Heart right ventricle (tissue), 16 donors: Measurements from ENCODE around the gene ARHGEF16. TPM values are rescaled to one million over a fixed set of nuclear protein-coding genes. Genes with fewer than 3 reads are reported as not detected.

Source experiments
- ATAC-seq, 8 donors: fragments of 200-7000 bp; cut with Tn5 transposase; one replicate each; pipeline ENCODE4 v1.9.1; 2020; ENCODE audit warnings: mild to moderate bottlenecking in 8 of 8, moderate library complexity in 8 of 8, moderate number of reproducible peaks in 1 of 8
- DNase-seq, 2 donors: peaks; one replicate each; pipeline ENCODE4 v3.0.0-alpha.2; 2020
- H3K27ac ChIP-seq, 10 donors: fragments of 200-600 bp; sonication (generic) in 2 of 10; one replicate each; pipeline versions ENCODE4 v1.5.0 to v1.8.0; 2020 to 2022; ENCODE audit warnings: mild to moderate bottlenecking in 3 of 10
- H3K27me3 ChIP-seq, 7 donors: fragments of 200-600 bp; one replicate each; pipeline ENCODE4 v1.8.0; 2021 to 2022; ENCODE audit warnings: mild to moderate bottlenecking in 2 of 7
- H3K36me3 ChIP-seq, 9 donors: fragments of 200-600 bp; sonication (generic) in 1 of 9; one replicate each; pipeline versions ENCODE4 v1.5.0 to v1.8.0; 2020 to 2022; ENCODE audit warnings: mild to moderate bottlenecking in 2 of 9
- H3K4me1 ChIP-seq, 9 donors: fragments of 200-600 bp; sonication (generic) in 1 of 9; one replicate each; pipeline versions ENCODE4 v1.5.0 to v1.8.0; 2020 to 2022; ENCODE audit warnings: mild to moderate bottlenecking in 4 of 9
- H3K4me3 ChIP-seq, 10 donors: fragments of 200-600 bp; sonication (generic) in 2 of 10; one replicate each; pipeline versions ENCODE4 v1.5.0 to v1.8.0; 2020 to 2022; ENCODE audit warnings: mild to moderate bottlenecking in 7 of 10, moderate library complexity in 2 of 10
- H3K9me3 ChIP-seq, 11 donors: fragments of 200-600 bp in 10 of 11; sonication (generic) in 2 of 11; one replicate each; pipeline versions ENCODE4 v1.5.0 to v1.8.0; 2013 to 2022; ENCODE audit warnings: mild to moderate bottlenecking in 2 of 11, control low read depth in 1 of 11, moderate library complexity in 1 of 11
- WGBS, 2 donors: extraction: QIAGEN DNeasy Blood & Tissue Kit; methylation state at CpG; one replicate each; pipeline ENCODE4 v1.1.7; 2013; ENCODE audit warnings: inconsistent platforms in 1 of 2; 5-methylcytosine and 5-hydroxymethylcytosine counted together
- intact Hi-C, 10 donors: fragments of 100-400 bp; cut with DNase I; formaldehyde crosslinking; loops; one replicate each; pipeline versions ENCODE4 v1.11.1 to v1.14.2; 2022
- polyA plus RNA-seq, 2 donors: library from polyadenylated mRNA; stranded (reverse); fragments of 200-250 nt; gene quantifications; one replicate each; pipeline ENCODE4 v1.2.3, GENCODE V29; 2013
- total RNA-seq, 10 donors: library from RNA; stranded (reverse); fragmentation: NEBNext Ultra II Directional in 3 of 10; extraction: Animal tissue kit (Norgen Biotek cat#: 25700) in 3 of 10; gene quantifications; one replicate each; pipeline versions ENCODE4 v1.2.1 to v1.2.4, GENCODE V29; 2021 to 2023
- TF ChIP-seq, protein P1 (sequence below), 9 donors: fragments of 200-600 bp; sonication (generic) in 2 of 9; IDR thresholded peaks; one replicate each; pipeline versions ENCODE4 v1.5.0 to v1.8.0; 2021 to 2022; ENCODE audit warnings: antibody characterized with exemption in 9 of 9, mild to moderate bottlenecking in 5 of 9, moderate library complexity in 1 of 9
- donor health status: Arrhythmogenic right ventricular cardiomyopathy.
- donor health status: ischemic (EF 13 %, LVEDD 7.1; RV severe dilation, severe dysfunction).
- donor health status: healthy with polysubstance abuse.
- donor health status: DM: no; HTN: yes; CAD: no.
- donor health status: DM: no; HTN: no; CAD: no.
- donor health status: ischemic (EF 25% LVEDD 6.9; RV normal size, moderate dysfunction).
- donor health status: ischemic (EF 25% LVEDD 5.7; RV mildly dilated, moderate dysfunction).
- donor health status: healthy.
- donor health status: DM: yes; HTN: yes; CAD: no.
- donor health status: Ischemic cardiomyopathy.
- donor health status: ischemic (EF 35%, LVEDD 5.7; RV mildly dilated, moderate dysfunction).
- donor health status: nonischemic (EF 11% LVEDD 7.7; RV severe dilation, severe dysfunction).
- donor health status: DM: yes; HTN: yes; CAD: no.
- donor health status: PGD.
- donor health status: ischemic (EF 29% LVEDD 5.4; RV normal size, mild dysfunction).
- donor health status: nonischemic (EF 23%, LVEDD 6.1; RV moderate dilation, normal function).

The ARHGEF16 gene
- total and polyA plus RNA-seq, 12 donors, result 0.17 to 1.1 (median 0.40) TPM

DNA sequence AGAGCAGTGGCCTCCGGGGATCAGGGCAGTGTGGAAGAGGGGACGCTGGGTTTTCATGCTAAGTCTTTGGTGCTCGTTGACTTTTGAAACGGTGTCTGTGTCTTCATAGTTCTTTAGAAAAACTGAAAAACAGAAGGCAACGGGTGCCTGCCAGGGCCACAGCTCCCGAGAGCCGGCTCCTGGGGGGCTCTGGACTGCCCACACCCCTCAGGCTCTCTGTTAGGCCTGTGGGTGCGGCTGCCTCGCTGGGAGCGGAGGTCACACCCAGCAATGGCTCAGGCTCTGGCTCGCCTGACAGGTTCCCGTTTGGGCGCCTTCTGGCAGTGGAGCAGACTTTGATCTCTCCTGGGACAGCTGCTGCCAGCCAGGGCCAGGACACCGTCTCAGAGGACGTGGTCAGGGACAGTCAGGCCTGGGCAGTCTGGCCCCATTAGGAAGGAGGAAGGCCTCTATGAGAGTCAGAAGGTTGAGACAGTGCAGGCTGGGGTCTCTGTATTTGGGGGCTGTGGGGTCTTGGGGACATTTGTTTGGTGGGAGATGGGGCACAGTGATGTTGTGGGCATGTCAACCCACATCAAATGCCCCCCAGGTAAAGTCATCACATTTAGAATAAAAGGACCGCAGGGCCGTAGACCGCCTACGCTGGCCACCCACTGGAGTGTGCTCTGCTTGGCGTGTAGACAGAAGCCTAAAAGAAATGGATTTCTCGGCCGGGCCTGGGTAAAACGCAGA lies 5.6 kb downstream of the ARHGEF16 start:
- H3K27ac ChIP-seq, result peak overlapping the region in 1 of 10 donors; percentile 48
- intact Hi-C loops, result loop anchor here in 1 of 10 donors (10.0 kb wide), 1 partner anchor 265 kb away; no protein-coding TSS in a partner anchor
- peak in 3 of 8 donors; percentile 12 to 49 (median 38) for ATAC-seq

DNA sequence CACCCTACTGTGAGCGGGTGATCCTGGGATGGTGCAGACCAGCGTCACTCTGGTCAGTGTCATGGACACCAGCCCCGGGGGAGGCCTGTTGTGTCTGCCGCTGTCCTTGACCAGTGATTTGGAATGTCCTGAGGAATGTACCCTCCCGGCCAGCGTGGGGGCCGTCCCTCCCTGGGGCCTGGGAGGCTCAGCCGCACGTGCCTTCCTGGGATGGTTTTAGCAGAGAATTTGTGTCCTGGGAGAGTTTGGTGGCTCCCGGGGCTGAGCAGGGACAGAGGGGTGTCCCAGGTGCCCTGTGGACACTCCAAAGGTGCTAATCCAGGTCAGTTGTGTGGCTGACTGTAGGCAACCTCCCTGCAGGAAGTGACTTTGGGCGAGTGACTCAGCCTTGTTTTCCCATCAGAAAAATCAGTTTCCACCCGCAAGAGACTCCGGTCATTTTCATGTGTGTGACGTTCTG lies 6.2 kb downstream of the ARHGEF16 start:
- ATAC-seq, result peak in 6 of 8 donors; percentile 11 to 43 (median 34)
- Histone ChIP-seq H3K9me3 (no peaks in the 10 kb centered on the region), H3K4me3 (no peak overlapping the region), H3K27ac (peak overlapping the region in 1 of 10 donors; percentile 48), H3K4me1 (peaks cover 5 to 33% (median 17%) of the 10 kb centered on the region in 9 donors), H3K36me3 (no peaks in the 10 kb centered on the region), H3K27me3 (no peaks in the 10 kb centered on the region)
- peak in 1 of 2 donors; percentile 22 for DNase-seq
- TF ChIP-seq, protein P1, sequence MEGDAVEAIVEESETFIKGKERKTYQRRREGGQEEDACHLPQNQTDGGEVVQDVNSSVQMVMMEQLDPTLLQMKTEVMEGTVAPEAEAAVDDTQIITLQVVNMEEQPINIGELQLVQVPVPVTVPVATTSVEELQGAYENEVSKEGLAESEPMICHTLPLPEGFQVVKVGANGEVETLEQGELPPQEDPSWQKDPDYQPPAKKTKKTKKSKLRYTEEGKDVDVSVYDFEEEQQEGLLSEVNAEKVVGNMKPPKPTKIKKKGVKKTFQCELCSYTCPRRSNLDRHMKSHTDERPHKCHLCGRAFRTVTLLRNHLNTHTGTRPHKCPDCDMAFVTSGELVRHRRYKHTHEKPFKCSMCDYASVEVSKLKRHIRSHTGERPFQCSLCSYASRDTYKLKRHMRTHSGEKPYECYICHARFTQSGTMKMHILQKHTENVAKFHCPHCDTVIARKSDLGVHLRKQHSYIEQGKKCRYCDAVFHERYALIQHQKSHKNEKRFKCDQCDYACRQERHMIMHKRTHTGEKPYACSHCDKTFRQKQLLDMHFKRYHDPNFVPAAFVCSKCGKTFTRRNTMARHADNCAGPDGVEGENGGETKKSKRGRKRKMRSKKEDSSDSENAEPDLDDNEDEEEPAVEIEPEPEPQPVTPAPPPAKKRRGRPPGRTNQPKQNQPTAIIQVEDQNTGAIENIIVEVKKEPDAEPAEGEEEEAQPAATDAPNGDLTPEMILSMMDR (IDR thresholded peaks at IDR 0.05), result no peak
- intact Hi-C loops, result no loop called here
- 49 to 54% methylated on average over 14 of the region's 14 CpGs for WGBS, 2 donors

More for the DNA sequence above, 5.6 kb downstream of the ARHGEF16 start:
- 73 to 84% methylated on average over 23 of the region's 23 CpGs for WGBS, 2 donors
- peak in 1 of 2 donors; percentile 22 for DNase-seq
- H3K36me3 ChIP-seq, result no peaks in the 10 kb centered on the region
- TF ChIP-seq, protein P1 (IDR thresholded peaks at IDR 0.05), result no peak
- peaks cover 0 to 5% (median 0%) of the 10 kb centered on the region in 7 donors for H3K27me3 ChIP-seq
- no peak overlapping the region for H3K4me3 ChIP-seq
- H3K9me3 ChIP-seq, result no peaks in the 10 kb centered on the region
- peaks cover 6 to 35% (median 20%) of the 10 kb centered on the region in 9 donors for H3K4me1 ChIP-seq

DNA sequence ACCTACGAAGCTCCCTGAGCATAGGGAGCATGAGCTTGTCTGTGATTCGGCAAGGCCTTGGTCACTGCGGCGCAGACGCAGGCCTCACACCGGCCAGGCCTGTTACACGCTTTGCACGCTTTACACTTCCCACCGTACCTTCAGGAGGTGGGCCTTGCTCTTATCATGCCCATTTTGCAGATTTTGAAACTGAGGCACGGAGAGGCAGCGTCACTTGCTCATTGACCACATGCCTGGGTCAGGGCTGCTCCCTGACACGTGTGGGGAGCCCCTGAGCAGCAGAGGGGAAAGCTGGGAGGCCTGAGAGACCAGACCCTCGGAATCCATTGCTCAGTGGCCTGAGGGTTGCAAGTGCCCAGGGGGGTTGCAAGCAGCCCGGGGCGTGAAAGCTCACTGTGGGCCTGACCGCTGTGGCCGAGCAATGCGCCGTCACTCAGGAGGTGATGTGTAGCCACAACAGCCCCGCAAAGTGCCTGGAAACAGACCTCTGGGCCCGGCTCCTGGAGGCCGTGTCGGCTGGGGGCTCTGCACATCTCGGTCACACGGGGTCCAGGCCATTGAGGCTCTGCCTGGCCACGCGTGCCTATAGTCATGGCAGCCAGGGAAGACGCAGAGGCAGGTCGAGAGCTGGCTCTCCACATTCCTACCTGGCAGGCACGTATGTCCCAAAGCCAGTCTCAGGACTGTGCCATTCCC lies 6.9 kb downstream of the ARHGEF16 start:
- Histone ChIP-seq H3K36me3 (no peaks in the 10 kb centered on the region), H3K9me3 (no peaks in the 10 kb centered on the region), H3K27ac (no peak overlapping the region), H3K4me1 (peaks cover 5 to 33% (median 17%) of the 10 kb centered on the region in 9 donors), H3K4me3 (no peak overlapping the region), H3K27me3 (no peaks in the 10 kb centered on the region)
- no peak for ATAC-seq
- WGBS, 2 donors, result 95% methylated on average over 30 of the region's 30 CpGs
- no peak for DNase-seq
- TF ChIP-seq, protein P1 (IDR thresholded peaks at IDR 0.05), result no peak
- intact Hi-C loops, result no loop called here

DNA sequence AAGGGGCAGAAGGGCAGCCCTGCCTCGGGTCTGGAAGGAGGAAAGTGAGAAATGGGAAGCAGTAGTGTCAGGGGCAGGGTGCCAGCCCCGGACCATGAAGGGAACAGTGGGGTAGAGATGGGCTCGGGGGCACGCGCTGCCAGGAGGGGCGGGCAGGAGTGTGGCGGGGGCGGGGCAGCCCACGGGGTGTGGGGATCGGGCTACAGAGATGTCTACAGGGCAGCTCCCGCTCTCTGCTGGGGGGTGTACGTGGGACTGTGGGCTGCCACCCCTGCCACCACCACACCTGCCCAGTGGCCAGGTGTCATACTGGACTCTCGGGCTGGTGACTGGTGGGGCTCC lies 7.4 kb downstream of the ARHGEF16 start:
- H3K9me3 ChIP-seq, result no peaks in the 10 kb centered on the region
- peaks cover 5 to 33% (median 17%) of the 10 kb centered on the region in 9 donors for H3K4me1 ChIP-seq
- H3K27me3 ChIP-seq, result no peaks in the 10 kb centered on the region
- H3K27ac ChIP-seq, result no peak overlapping the region
- intact Hi-C loops, result no loop called here
- H3K36me3 ChIP-seq, result no peaks in the 10 kb centered on the region
- TF ChIP-seq, protein P1 (IDR thresholded peaks at IDR 0.05), result no peak
- no peak overlapping the region for H3K4me3 ChIP-seq
- WGBS, 2 donors, result 90 to 92% methylated on average over 13 of the region's 13 CpGs
- peak in 1 of 2 donors; percentile 9 for DNase-seq
- no peak for ATAC-seq
